Neural progenitor cell (in vitro differentiated cells): ENCODE measurements around the gene TMCO4.

ENCODE experiments used
- EZH2 ChIP-seq: fragments of 200-600 bp; sonication (generic); IDR thresholded peaks from 2 replicates; pipeline ENCODE4 v1.6.1; 2017; ENCODE audit warnings: antibody characterized with exemption, mild to moderate bottlenecking, moderate library complexity
- TF ChIP-seq, protein P1 (sequence below): fragments of 200-600 bp; sonication (generic); IDR thresholded peaks from 2 replicates; pipeline ENCODE4 v1.5.1; 2017; ENCODE audit warnings: antibody characterized with exemption, mild to moderate bottlenecking

DNA sequence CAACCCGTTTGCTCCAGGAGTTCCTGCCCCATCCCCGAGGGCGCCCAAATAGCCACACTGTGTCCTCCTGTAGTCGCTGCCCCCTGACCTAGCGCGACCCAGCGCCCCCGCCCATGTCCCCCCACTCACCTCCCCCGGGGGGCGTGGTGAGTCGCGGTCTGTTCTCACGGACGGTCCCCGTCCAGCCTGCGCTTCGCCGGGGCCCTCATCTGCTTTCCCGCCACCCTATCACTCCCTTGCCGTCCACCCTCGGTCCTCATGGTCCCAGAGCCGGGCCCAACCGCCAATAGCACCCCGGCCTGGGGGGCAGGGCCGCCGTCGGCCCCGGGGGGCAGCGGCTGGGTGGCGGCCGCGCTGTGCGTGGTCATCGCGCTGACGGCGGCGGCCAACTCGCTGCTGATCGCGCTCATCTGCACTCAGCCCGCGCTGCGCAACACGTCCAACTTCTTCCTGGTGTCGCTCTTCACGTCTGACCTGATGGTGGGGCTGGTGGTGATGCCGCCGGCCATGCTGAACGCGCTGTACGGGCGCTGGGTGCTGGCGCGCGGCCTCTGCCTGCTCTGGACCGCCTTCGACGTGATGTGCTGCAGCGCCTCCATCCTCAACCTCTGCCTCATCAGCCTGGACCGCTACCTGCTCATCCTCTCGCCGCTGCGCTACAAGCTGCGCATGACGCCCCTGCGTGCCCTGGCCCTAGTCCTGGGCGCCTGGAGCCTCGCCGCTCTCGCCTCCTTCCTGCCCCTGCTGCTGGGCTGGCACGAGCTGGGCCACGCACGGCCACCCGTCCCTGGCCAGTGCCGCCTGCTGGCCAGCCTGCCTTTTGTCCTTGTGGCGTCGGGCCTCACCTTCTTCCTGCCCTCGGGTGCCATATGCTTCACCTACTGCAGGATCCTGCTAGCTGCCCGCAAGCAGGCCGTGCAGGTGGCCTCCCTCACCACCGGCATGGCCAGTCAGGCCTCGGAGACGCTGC is 133.9 kb downstream of the TMCO4 start:
- TF ChIP-seq, protein P1, sequence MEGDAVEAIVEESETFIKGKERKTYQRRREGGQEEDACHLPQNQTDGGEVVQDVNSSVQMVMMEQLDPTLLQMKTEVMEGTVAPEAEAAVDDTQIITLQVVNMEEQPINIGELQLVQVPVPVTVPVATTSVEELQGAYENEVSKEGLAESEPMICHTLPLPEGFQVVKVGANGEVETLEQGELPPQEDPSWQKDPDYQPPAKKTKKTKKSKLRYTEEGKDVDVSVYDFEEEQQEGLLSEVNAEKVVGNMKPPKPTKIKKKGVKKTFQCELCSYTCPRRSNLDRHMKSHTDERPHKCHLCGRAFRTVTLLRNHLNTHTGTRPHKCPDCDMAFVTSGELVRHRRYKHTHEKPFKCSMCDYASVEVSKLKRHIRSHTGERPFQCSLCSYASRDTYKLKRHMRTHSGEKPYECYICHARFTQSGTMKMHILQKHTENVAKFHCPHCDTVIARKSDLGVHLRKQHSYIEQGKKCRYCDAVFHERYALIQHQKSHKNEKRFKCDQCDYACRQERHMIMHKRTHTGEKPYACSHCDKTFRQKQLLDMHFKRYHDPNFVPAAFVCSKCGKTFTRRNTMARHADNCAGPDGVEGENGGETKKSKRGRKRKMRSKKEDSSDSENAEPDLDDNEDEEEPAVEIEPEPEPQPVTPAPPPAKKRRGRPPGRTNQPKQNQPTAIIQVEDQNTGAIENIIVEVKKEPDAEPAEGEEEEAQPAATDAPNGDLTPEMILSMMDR, result no peak
- TF ChIP-seq EZH2, result peak; percentile 98
